HG02981 (cell line): Measurements from ENCODE around the gene SNRPD3.
"Not testable (repeated sequence)": the region's sequence is repeated elsewhere in the genome, so short reads cannot be mapped to it uniquely, and the experiment has no call there.

Source experiments
- ATAC-seq: cut with Tn5 transposase; IDR thresholded peaks from one replicate; pipeline ENCODE4 v1.9.1; 2021; ENCODE audit warnings: mild to moderate bottlenecking, moderate library complexity; ENCODE audit not compliant: unreplicated experiment

The SNRPD3 gene

DNA sequence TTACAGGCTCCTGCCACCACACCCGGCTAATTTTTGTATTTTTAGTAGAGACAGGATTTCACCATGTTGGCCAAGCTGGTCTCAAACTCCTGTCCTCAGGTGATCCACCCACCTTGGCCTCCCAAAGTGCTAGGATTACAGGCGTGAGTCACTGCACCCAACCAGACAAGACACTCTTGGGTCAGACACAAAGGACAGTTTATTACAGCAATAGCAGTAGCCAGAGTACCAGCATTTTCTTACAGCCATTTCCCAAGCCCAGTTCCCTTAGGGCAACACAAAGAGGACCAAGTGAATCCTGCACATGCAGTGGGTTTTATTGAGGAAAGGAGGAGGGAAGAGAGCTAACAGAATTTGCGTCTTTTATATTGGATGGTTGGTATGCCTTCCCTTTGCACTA lies 24.8 kb upstream of the SNRPD3 start:
- ATAC-seq: not testable (repeated sequence)

- no peak for ATAC-seq
These were observed 23.7 kb upstream of the SNRPD3 start for GRCh38 chr22:24532075-24532474.

DNA sequence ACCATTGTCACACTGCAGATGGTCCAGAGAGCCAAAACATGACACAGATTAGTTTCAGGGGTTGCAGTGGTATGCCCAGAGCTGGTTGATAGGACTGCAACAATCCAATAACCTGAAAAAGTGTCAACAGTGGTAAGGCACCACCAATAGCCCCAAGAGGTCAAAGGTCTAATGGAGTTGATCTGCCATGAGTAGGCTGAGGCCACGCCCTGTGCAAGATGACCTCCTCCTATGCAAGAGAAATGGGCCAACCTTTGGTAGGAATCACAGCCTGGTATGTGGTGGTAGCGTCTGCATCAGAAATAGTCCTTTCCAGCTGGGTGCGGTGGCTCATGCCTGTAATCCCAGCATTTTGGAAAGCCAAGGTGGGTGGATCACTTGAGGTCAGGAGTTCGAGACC lies 20.5 kb upstream of the SNRPD3 start:
- ATAC-seq: no peak

DNA sequence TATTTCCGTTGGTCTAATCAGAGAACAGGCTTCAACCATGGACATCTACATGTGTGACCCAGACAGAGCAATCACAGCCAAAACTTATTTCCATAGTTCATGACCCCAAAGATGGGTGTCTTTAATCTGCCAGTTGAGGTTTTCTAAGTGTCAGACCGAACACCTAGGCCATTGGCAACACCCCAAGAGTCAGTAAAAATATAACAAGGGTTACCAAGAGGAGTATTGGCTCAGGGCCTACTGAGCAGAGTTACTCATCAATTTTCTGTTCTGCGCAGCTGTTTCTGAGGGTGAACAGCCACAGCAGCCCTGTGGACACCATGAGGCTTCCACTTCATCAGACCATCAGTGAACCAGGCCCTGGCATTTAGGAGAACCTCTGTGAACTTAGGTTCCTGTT lies 19.7 kb upstream of the SNRPD3 start:
- no peak for ATAC-seq

DNA sequence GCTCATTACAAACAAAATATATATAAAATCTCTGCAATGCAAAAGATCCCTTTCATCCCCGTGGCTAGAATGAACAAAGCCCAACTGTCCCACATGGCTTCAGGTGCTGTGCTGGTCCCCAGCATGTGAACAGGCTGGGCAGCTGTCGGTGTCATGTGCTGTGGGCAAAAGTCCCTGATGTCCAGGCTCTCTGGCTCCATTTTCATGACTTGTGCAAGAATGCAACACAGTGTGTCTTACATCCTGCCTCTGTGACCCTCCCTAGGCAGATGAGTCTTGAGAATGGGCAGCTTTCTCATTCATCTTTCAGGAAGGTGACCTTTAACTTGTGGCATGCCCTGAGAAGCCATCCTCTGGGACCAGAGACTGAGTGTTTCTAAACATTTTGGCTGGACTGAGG lies 15.3 kb upstream of the SNRPD3 start:
- ATAC-seq: no peak

DNA sequence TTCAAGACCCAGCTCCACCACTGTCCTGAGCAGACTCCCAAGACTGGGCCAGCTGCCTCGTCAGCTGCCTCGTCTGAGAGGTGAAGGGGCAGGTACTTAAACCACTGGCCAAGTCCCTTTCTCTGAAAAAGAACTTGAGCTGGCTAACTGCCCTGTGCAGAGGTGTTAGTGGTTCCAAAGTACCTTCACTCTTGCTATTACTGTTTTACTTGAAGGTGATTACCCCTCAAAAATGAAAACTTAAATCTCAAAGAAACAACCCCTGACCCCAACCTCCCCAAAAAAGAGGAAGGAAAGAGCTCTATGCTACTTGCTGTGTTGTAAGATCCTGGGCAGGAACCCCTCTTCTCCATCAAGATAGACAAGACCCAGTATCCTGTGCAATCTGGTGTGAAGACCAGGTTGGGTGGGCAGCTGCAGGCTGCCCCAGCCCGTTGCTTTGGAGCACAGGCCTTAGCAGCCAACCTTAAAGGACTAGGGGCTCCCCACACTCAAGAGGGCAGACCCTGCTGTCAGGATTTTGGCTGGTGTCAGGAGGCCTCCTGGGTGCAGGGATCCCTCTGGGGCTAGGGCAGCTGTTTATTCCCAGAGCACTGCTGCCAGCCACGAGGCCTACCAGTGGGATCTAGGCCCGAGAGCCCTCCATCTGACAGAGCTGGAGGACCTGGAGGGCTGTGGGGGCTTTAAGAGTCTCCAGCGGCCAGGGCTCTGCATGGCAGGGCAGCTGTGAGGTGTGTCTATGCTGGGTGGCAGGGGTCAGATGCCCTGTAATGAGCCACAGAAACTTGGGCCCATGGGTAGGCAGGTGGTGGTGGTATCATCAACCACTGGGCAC lies 13.9 kb upstream of the SNRPD3 start:
- no peak for ATAC-seq

DNA sequence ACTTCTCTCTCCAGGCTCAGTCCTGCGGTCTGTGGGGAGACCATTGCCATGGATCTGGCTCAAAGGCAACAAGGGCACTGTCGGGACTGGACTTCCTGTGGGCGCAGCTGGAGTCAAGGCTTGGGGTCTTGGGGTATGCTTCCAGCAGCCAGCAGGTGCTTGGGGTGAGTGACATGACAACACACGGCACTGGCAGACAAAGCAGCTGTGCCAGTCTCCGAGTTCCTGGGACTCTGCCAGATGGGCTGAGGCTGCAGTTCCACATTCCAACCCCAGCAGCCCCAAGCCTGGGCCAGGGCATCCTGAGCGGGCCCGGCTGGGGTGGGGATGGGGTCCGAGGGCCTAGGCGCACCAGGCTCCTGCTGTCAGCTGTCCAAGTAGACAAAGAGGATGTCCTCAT lies 13.2 kb upstream of the SNRPD3 start:
- ATAC-seq: no peak

- ATAC-seq: no peak
These were observed 12.6 kb upstream of the SNRPD3 start for GRCh38 chr22:24543185-24543601.

- ATAC-seq: no peak
These were observed 12.0 kb upstream of the SNRPD3 start for GRCh38 chr22:24543679-24544243.

GRCh38 chr22:24548812-24549211 lies 7.0 kb upstream of the SNRPD3 start:
- no peak for ATAC-seq

DNA sequence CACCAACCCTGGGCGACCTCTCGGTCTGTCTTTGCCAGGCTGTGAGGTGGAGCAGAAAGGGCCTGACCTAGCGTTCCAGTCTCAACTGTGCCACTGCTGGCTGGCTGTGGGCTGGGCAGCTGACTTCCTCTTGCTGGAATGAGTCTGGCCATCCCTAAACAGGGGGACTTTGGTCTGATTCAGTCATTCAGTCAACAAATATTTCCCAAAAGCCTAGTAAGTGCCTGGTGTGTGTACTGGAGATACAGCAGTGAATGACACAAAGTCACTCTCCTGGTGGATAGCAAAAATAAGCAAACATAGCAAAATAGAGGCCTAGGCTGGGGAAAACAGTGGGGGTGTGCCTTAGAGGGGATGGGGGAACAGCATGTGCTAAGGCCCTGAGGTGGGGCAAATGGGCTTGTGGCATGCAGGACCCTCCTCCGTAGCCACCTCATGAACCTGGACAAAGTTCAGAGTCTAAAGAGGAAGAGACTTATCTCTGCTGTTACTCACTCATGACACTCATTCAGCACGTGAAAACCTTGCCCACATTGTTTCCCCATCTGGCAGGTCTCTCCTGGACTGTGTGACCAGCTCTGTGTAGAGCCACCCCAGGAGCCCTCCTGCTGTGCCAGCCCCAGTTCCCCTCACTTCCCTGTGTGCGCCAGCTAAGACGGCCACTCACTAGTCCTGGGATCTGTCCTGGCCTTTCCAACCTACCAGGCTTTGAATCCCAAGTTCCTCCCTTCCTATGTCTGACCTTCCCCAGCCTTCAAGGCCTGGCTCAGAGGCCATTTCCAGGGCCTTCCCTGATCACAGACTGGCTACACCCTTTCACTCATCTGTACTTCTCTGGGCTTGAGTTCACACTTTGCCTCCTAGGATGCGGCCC lies 5.5 kb upstream of the SNRPD3 start:
- ATAC-seq: no peak

GRCh38 chr22:24550902-24551435 lies 4.8 kb upstream of the SNRPD3 start:
- no peak for ATAC-seq

DNA sequence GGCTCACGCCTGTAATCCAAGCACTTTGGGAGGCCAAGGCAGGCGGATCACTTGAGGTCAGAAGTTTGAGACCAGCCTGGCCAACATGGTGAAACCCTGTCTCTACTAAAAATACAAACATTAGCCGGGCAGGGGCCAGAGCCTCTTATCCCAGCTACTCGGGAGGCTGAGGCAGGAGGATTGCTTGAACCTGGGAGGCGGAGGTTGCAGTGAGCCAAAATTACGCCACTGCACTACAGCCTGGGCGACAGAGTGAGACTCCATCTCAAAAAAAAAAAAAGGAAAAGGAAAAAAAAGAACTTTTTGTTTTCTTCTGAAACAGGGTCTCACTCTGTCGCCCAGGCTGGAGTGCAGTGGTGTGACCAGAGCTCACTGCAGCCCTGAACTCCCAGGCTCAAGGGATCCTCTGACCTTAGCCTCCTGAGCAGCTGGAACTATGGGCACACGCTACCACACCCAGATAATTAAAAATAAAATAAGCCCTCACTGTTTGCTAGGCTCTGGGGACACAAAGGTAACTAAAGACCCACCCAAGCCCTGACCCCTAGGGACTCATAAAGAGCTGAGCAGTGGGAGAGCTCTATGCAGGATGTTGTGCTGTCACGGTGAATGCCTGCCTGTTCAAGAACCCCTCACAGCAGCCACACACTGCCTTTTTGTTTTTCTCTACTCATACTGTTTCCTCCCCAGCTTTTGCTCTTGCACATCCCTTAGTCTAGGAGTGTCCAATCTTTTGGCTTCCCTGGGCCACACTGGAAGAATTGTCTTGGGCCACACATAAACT lies 3.1 kb upstream of the SNRPD3 start:
- ATAC-seq: not testable (repeated sequence)

DNA sequence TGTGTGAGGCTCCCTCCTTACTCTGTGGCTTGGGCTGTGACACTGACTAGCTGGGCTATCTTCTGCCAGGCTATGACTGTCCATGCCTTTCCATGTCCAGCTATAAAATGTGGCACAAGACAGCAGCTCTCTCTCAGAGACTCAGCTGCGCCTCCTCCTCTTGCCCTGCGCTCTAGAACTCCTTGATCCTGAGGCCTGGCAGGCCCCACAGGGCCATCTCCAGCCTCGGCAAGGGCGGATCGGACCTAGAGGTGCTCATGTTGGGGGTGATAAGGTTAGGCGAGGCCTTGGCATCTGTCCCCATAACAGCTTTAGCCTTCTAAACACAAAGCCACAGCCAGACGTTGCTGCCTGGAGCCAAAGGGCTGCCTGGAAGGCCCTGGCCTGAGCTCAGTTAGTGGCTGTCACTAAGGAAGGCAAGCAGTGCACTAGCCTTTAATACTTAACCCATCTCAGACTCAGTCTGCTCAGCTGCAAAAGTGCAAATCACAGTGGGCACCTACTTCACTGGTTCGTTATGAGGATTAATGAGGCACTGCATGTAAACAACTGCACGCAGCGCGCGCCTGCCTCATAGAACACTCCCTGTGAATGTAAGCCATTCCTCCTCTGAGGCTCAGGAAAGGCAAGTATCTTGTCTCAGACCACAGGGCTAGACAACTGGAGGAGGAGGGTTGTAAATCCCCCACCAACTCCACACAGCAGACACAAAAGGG lies 2.0 kb upstream of the SNRPD3 start:
- ATAC-seq: no peak

GRCh38 chr22:24554313-24555164 lies 1.3 kb upstream of the SNRPD3 start, which contains the start of gene GUCD1:
Gene GUCD1, minus strand, starts transcription at chr22:24555138. Its CDS starts 147 bp downstream, at chr22:24554991.
- no peak for ATAC-seq

- ATAC-seq: no peak
These were observed 3.7 kb downstream of the SNRPD3 start for GRCh38 chr22:24559471-24559870.

GRCh38 chr22:24563246-24563645 lies 7.4 kb downstream of the SNRPD3 start:
- ATAC-seq: no peak

DNA sequence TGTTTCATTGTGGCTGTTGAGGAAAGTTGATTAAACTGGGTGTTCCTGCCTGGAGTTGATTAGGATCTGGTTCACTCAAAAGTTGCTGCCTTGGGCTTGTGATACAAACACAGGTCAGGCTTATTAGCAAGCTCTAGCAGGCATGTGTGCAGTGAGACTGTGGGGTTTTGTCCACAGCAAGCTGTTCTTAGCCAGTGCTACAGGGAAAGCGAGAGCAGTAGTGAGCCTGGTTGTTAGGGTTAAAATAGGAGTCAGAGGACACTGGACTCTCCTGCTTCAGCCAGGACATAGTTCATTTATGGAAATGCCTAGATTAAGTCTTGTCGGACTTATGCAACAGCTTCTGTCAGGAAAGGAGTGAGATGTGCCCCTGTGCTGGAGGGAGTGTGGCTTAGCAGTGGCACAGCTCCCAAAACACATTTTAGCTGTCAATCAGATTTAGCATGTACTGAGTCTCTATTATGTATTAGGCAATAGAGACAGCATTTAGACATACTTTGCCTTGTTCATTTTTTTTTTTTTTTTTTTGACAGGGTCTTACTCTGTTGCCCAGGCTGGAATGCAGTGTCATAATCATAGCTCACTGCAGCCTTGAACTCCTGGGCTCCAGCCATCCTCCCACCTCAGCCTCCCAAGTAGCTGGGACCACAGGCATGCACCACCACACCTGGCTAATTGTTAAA lies 8.7 kb downstream of the SNRPD3 start:
- ATAC-seq: no peak
